ENCODE measurements around the gene SPATA31D3.
"Not testable (repeated sequence)": the region's sequence is repeated elsewhere in the genome, so short reads cannot be mapped to it uniquely, and the experiment has no call there.

SPATA31D3 gene

DNA sequence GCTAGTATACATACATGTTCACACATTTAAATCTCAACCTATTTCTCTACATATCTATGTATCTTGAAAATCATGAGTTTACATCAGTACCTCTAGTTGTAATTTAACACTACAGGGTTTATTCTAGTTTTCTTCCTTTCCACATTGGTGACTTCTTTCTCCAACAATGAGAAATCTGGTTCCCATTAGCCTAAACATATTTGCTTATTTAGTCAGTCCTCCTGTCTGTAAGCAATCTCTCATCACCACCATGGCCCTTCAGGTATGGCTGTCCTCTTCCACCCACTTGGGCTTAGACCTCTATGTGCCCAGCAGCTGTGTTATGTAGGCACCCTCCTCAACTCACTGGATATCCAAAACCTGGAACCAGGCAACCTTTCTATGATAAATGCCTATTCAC, 37.3 kb downstream of the SPATA31D3 start:
- DNase-seq, result no peak

GRCh38 chr9:81981883-81982282, 38.6 kb downstream of the SPATA31D3 start:
- DNase-seq, result no peak

DNA sequence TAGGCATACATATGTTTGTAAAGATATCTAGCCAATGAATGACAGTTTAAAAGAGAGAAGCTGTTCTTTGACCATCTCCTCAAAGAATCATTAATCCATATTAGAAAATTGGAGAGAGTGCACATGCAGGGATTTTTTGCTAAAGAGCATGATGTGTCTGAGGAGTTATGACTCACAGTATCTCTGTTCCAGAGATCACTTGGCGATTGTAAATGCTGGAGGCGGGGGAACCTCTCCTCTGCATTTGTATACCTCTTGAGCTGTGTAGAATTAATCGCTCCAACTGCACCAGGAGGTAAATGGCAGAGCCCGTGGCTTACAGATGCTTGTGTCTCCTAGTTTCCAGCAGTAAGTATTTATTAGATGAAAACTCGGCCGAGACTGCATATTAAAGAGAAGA, 41.6 kb downstream of the SPATA31D3 start:
- no peak for DNase-seq

- DNase-seq, result no peak
These were observed 42.8 kb downstream of the SPATA31D3 start for GRCh38 chr9:81986051-81986450.

GRCh38 chr9:81988472-81988871, 45.2 kb downstream of the SPATA31D3 start, which contains the start of gene SPATA31D1:
TSS of gene SPATA31D1 (plus strand) at chr9:81988772. CDS start at chr9:81988819, 47 bp downstream.
- not testable (repeated sequence) for DNase-seq

DNA sequence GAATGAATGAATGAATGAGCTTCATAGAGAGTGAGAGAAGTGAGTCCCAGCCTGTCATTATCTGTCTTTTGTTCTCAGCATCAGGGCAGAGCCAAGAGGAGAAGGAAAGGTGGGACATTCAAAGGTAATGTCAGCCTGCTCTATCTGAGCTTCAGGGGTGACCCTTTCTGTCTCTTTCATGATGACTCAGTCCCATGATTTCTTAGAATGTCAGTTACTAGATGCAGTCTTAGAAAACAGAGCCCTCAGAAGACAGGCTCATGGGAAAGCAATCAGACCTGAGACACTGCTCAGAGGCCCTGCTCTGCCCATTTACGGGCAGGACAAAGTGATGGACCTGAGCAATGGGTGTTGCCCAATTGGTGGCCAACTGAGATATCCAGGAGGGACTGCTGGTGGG, 46.4 kb downstream of the SPATA31D3 start:
- DNase-seq, result no peak

DNA sequence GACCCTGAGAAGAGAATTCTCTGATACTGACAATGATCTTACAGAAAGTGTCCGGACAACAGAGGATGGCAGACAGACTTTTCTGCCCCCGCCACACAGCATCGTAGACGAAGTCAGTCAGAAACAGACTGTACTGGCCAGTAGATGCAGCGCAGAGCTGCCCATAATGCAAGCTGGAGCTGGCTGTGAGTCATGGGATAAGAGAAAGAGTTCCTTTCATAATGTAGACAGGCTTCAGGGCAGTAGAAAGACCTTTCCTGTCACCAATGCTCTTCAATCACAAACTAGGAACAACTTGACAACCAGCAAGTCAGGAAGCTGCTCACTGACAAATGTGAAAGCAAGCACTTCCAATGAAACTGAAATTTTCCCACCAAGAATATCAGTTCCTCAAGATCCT, 50.4 kb downstream of the SPATA31D3 start:
- no peak for DNase-seq
